HG03175 (cell line): Measurements from ENCODE around the gene PTCH1.

ENCODE experiments used
- ATAC-seq: cut with Tn5 transposase; IDR thresholded peaks from one replicate; pipeline ENCODE4 v1.9.1; 2021; ENCODE audit warnings: mild to moderate bottlenecking, moderate library complexity; ENCODE audit not compliant: unreplicated experiment

Gene PTCH1

DNA sequence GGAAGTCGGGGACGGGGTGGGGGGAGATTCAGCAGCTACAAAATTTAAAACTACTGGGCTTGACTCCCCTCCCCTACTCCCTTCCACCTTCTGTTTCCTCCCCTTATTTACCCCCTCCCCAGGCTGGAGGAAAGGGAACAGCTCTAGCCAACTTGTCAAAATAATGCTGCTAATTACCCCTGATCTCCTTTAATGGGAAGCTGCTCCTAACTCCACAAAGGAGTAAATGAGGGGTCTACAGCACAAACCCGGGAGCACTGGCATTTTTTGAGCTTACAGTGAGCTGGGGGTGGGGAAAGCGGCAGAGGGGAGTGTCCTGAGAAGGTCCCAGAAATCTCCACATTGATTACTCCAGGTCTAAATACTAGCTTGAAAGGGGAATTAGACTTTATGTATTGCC, 3.1 kb downstream of the PTCH1 start:
- no peak for ATAC-seq

DNA sequence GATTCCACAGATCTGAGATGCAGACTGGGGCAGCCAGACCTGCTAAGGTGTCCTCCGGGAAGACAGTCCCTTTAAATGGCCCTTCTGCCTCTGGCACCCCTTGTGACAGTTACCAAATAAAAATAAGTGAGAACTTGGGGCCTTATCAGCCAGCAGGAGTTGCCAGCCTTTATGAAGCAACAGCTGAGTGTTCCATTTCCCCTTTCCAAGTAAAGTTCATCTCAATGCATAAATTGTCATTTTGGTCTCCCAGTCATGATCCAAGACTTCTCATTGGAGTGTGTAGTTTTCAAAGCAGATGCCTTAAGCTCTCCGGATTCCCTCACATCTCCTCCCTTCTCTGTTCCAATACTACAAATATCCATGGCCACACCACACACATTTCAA, 4.1 kb downstream of the PTCH1 start:
- no peak for ATAC-seq

DNA sequence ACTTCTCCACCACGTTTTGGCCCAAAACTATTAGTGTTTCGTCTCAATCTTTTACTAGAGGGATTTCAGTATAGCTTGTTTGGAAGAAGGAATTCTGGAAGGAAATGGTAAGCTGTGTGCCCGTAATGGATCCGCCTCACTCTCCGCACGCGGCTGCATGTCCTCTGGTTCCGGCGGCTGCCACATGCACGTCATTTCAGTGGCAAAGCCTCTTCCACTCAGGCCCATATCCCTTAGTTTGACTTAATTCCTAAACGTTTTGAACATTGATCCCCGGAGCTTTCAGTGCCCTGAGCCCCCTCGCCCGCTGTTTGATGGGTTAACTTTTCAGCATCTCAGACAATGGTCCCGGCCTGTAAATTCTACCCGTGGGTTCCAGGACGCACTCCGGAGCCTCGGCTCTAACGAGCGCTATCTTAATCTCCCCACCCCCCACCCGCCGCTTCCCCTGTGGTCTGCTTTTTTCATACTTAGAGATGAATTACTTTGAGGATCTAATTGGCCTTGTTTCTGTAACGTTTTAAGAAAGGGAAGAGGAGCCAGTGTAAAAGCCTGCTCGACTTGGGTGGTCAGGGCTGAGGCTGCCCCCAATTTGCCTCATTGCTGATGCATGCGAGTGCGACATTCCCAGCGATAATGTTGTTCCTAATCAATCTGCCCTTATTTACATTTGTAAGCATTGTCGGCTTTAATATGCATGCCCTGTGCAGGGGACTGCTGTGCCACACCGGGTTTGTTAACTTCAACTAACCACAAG, 4.6 kb downstream of the PTCH1 start:
- ATAC-seq: no peak

DNA sequence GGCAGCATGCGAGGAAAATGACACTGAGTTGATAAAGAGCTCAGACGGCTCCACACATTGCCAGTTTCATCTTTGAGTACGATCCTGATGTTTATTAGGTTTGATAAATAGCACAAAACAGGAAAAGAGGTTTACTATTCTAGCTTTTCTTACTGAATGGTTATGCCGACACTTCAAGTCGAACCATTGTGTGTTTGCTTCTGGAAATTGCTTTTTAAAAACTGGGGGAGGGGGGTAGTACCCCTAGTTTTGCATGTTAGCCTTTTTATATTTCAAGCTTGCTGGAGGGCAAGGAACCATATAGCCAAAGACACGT, 5.2 kb downstream of the PTCH1 start:
- no peak for ATAC-seq

DNA sequence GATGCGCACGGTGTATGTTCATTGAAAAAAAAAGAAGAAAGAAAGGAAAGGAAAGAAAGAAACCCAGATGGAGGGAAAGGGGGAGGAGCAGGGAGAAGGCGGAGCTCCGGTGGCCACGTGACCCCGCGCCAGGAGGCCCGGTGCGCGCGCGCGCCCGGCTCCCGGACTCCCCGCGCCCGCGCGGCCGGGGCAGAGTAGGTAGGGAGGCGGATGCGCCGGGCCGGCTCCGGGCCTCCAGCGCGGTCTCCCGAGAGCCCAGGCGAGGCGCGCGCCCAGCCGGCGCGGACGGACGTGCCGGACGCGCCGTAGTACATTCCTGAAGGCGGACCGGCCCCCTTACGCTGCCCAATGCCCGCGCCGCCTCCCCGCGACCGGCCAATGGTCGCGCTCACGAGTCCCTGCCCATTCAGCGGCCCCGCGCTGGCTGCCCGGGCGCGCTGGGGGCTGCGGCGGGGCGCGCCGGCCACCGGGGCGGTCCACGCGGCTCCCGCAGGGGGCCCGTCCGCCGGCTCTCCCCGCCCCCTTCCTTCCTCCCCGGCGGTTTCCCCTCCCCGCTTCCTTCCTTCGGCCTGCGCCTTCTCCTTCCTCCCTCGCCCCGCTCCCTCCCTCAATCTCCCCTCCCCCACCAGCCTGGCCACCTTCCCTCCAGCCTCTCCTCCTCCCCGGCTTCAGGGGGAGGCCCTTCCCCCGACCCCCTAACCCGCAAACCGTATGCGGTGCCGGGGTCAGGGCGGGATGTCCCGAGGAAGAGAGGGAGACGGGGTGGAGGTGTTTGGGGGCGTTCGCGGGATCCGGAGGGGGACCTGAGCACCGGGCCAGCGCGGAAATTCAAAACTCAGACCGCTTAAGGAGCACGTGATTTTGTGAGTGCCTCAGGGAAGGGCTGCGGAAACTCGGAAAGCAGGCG, 5.8 kb downstream of the PTCH1 start:
- peak; percentile 36 for ATAC-seq

DNA sequence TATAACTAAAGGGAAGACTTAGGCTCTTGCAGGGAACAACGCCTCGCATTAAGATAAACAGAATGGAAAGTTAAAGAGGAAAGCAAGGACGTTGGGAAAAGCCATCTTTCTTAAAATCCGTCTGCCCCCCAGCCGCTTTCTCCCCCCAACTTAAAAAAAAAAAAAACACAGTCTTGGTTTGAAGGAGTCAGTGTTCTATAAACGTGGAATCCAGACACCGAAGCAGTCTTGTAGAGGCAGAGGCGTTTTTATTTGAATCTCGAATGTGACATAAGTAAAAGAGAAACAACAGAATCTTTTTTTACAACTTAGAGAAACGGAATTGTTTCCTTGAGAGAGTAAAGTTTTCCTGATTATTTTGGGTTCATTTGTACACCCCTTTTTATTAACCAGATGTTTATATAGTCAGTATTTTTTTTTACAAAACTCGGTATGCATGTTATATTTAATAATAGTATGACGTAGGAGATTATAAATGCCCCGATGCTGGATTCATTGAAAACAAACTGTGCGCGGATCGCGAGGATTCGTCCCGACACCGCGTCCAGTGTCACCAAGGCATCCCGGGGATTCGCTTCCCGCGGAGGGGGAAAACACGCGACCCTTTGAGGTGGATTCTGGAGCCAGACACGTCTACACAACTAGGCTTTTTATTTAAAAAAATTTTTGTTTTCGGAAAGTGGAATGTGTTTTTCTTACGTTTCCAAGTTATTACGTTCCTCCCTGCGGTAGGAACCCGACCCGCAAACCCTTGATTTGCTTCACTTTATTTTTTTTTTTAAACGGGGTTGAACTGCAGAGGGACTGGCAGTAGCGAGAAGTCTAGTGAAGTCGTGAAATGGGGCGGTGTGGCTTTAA, 6.7 kb downstream of the PTCH1 start:
- no peak for ATAC-seq

DNA sequence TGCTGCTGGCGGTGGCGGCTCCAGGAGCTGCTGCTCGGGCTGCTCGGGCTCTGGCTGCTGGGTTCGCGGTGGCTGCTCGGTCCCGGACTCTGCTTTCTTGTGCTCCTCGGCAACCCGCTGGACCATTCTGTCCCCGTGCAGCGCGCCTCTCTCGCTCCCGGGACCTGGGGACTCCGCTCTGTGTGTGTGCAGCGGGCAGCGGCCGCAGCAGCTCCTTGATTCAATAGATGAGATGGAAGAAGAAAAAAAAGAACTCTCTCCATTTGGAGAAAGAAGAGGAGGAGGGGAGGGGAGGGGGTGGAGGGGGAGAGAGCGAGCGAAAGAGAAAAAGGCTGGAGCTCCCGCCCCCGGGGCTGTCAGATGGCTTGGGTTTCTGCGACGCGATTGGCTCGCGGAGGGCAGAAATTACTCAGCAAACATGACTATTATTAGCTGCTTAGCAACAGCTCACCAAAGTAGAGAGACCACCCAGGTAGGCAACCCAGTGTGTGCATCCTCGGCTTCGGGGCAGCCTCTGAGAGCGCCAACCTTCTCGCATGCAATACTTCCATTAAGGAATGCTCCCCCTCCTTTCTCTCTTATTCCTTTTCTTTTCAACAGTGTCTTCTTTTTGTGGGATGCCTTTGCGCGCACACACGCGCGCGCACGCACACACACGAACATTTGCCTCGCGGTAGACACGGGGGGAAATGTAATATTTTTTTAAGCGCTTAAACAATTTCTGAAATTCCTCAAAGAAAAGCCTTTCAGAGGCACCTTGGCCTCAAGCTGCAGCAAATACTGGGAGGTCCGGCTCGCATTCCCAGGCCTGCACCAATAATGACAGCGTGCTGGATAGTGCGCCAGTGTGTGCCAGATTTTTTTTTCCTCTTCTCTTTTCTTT, 7.6 kb downstream of the PTCH1 start:
- ATAC-seq: peak; percentile 40

DNA sequence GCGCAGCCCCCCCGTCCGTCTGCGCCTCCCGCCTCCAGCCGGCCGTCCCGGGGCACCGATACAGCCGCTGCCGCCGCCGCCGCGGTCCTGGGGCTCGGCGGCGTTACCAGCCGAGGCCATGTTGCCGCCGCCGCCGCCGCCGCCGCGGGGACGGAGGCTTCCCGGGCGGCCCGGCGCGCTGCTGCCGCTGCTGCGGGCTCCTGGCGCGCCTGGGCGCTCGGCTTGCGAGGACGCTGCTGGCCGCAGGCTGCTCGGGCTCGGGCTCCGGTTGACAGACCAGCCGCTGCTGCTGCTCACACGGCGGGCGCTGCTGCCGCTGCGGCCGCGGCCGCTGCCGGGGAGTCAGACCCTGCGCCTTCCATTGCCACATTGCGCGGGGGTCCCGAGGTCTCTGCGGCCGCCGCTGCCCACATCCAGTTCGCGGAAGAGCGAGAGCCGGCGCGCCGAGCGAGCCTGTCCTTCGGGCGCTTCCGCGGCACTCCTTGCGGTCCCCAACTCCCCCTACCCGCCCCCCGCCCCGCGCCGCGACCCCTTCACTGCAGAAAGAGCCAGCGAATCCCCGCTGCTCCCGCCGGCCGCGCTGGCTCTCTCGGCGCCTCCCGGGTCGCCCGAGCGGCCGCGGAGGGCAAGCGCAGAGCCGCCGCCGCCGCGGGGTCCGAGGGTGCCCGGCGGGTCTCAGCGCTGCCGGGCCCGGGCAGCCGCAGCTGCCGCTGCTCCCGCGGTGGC, 8.4 kb downstream of the PTCH1 start:
- no peak for ATAC-seq

DNA sequence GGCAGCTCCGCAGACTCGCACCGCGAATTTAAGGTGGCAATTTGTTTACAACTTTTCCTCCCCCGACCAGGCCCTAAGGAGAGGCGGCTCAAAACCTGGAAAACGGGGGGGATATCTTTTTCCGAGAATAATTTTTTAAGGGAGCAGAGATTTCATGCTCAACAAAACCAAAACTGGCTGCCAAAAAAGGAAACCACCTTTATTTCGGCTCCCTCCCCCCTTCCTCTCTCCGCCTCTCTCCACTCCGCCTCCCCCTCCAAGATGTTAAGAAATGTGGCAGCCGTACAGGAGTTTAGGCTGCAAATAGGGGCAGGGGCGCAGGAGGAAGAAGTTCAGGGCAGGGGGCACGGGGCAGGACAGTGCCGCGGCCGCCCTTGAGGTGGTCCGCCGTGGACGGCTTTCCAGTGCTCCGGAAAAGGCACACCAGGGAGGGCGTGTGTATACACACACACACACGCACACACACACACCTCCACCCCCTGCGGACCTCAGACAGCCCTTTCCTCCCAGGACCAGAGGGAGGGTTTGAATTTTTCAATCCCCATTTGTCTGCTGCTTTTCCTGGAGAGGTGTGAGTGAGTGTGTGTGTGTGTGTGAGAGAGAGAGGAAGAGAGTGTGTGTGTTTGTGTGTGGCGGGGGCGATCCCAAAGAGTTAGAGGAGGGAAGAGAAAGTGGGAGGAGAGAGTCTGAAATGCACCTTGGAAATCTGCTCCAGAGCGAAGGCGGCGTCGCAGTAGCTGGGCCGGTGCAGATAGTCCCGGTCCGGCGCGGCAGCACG, 9.1 kb downstream of the PTCH1 start:
- ATAC-seq: no peak

DNA sequence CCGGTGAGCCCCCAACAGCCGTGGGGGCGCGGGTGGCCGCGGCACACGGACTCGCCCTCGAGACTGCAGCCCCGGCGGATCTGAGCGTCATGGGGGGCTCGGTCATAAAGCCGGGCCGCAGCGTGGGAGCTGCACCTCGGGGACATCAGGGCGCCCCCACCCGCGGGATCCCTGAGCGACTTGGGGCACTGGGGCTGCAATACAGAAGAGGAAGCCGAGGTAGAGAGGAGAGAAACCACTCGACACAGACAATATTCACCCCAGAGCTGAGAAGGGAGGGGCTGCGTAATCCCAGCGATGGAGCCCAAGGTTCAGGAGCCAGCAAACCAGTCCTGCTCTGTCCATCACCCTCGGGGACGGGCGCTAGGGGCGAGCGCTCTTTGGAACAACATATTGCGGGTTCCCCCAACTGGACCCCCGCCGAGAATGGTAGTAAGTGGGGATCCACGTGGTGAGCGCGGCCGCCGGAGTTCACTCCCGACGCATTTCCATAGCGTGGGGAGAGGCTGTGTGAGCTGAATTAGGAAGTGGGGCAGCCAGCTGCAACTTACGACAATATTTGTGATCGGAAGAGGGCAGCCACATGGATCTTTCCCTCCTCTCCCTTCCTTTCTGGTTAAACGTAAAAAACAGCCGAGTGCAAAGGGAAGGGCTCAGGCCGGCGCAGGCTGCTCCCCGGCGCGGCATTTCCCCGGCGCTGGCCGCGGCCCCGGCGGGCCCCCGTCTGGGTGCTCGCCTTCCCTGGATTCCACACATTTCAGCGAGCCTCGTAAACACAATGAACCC, 9.9 kb downstream of the PTCH1 start:
- ATAC-seq: peak; percentile 12

DNA sequence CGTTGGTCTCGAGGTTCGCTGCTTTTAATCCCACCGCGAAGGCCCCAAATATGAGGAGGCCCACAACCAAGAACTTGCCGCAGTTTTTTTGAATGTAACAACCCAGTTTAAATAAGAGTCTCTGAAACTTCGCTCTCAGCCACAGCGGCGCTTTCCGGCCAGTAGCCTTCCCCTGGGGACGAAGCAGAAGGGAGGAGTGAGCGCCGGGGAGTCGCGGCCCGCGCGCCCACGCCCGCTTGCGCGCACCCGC, 10.4 kb downstream of the PTCH1 start:
- peak; percentile 25 for ATAC-seq

DNA sequence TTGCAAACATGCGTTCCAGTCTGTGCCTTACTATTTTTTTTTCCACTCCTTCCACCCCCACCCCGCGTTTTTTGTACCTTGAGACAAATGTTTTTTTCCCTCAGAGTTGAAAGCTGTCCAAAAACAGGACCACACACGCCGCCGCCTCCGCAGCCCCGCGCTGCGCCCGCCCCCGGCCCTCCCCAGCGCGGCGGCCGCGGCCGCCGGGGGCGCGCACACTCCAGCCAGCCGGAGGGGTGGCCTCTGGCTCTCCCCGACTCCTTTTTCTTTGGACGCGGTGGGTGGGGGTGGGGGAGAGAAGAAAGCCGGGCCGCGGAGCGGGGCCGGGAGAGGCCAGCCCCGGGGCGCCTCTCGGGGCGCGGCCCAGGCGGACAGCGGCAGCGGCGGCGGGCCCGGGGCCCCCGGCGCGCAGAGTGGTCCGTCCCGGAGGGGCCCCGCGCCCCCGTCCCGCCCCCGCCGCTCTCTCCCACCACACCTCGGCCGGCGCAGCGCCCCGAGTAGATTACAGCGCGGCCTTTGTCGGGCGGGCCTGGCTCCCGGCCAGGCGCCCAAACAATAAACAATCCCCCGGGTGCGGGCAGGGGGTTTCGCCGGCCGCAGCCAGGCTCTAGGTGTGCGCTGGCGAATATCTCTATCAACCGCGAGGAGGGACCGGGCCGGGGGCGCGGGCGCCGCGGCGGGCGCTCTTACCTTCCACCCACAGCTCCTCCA, 10.9 kb downstream of the PTCH1 start:
- no peak for ATAC-seq

DNA sequence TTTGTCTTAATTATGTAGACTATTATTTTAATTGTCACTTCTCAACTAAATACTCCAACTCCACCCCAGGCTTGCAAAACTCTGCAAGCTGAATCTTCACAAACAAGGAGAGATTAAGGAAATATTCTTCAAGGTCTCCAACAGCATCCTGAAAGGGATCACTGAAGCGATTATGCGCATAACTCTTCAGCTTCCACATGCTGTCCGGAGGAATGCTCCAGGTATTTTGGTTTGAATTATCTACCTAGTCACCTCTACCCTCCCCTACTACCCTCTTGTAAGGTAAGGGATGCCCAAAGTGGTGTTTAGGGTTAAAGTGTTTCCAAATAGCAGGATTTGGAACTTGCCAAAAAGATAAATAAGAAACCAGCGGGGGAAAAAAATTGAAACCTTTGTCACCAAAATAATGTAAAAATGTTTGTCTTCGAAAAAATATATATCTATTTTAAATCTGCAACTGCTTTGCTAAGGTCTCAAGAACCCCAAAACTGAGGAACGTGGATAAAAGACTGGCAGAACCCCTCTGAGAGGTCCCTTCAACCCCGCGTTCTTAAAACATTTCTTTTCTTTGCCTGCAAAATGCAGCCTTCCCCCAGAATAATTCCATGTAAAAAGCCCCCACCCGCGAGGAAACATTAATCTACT, 11.6 kb downstream of the PTCH1 start:
- no peak for ATAC-seq

DNA sequence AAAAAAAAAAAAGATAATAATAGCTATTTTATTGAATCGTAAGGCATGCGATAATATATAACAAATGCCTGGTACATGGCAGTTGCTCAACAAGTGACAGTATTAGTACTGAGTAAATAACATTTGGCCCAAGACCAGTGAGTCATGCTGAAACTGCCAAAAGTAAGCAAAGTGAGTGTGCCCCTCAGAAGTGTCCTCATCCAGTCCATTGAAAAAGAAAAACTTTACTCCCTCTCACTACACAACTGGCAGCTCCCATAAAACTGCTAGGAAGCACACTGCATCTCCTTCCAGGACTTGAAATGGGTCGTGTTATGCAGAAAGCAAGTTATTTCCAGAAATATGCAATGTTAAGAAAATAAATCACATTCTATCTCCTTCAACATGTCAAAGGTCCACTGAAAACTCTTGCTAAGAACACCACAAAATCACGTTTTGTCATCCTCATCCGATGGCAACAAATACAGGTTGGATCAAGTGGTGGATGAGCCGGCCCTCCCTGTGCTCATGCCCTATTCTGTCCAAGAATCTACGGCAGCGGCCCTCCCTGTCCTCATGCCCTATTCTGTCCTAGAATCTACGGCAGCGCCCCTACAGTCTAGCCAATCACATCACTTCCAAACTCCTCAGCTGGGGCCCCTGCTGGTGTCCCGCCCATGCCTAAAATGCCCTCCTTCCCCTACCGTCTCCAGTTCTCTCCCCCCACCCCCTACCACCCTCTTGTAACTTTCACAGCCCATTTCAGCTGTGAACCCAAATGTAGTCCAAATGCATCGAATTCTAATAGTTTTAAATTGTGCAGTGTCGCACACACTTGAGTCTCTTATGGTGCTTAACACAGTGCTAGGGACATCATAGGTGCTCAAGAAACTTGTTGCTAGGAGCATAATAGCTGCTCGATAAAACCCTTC, 12.5 kb downstream of the PTCH1 start:
- ATAC-seq: no peak

DNA sequence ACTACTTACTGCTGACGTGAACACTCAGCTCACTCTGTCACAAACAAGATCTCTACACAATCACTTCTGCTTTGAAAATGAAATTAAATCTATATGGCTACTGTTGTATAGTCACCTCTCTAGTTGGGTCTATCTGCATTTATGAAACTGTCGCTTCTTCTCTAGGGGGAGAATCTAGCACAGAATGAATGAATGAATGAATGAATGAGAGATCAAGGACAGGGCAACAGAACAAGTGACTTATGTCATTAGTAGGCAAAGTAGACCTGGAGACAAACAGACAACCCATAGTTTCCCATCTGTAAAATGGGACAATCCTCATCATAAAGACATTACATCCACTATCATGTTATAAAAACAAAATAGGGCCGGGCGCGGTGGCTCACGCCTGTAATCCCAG, 13.4 kb downstream of the PTCH1 start:
- ATAC-seq: no peak

DNA sequence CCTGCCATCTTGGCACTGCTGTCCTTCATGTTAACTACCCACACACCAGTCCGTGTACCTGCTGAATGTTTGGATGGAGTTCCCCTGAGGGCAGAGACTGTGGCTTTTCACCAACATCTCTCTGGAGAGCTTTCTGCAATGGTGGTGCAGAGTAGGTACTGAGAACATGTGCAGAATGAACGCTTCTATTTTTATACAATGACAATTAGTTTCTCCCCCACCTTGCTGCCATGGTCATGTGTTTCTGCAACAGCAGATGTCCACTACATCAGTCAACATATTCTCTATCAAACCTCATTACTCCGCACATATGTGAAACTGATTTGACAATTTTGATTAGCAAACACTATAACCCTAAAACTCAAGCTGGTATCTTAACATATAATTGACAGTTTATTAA, 14.5 kb downstream of the PTCH1 start:
- no peak for ATAC-seq
